ENCODE results near the gene OTOS. TPM values are rescaled to one million over a fixed set of nuclear protein-coding genes. Genes with fewer than 3 reads are reported as not detected.

OTOS gene
- total RNA-seq, 1 experiment from 2014 or later, result not detected

- Histone ChIP-seq H3K27ac (ENCODE audit: low read depth, low read length, poor library complexity, severe bottlenecking) (no peak overlapping the region), H3K4me1 (ENCODE audit: insufficient read depth, low read length, poor library complexity, severe bottlenecking) (no peaks in the 10 kb centered on the region), H3K36me3 (ENCODE audit: insufficient read depth, low read length, poor library complexity, severe bottlenecking) (no peaks in the 10 kb centered on the region), H3K4me3 (ENCODE audit: low read depth, low read length, poor library complexity, severe bottlenecking) (no peak overlapping the region), H3K27me3 (replicated peaks; ENCODE audit: insufficient read depth, low read depth, low read length, poor library complexity) (peaks cover 50% of the 10 kb centered on the region), H3K9me3 (ENCODE audit: low read depth, low read length, poor library complexity, severe bottlenecking) (no peaks in the 10 kb centered on the region)
- no TSS peak for BruUV-seq (replicated peaks)
- TF ChIP-seq EZH2 (IDR thresholded peaks at IDR 0.05; ENCODE audit: borderline replicate concordance, low read depth, low read length, poor library complexity, severe bottlenecking) (no peak), CTCF (conservative IDR thresholded peaks at IDR 0.05; ENCODE audit: low read depth, low read length) (no peak)
- POLR2A ChIA-PET (ENCODE audit: low non-redundant PET), result no interaction called here
- intact Hi-C loops (cut with micrococcal nuclease; ENCODE audit: unreplicated experiment), result no loop called here
- DNase-seq (ENCODE audit: low spot score), result no peak
- CTCF ChIA-PET, result no interaction called here
These were observed 34.0 kb upstream of the OTOS start for GRCh38 chr2:240174496-240174895.

GRCh38 chr2:240172071-240172895 is 31.8 kb upstream of the OTOS start:
- Histone ChIP-seq H3K9me3 (ENCODE audit: low read depth, low read length, poor library complexity, severe bottlenecking) (no peaks in the 10 kb centered on the region), H3K4me1 (ENCODE audit: insufficient read depth, low read length, poor library complexity, severe bottlenecking) (no peaks in the 10 kb centered on the region), H3K27ac (ENCODE audit: low read depth, low read length, poor library complexity, severe bottlenecking) (no peak overlapping the region), H3K36me3 (ENCODE audit: insufficient read depth, low read length, poor library complexity, severe bottlenecking) (no peaks in the 10 kb centered on the region), H3K27me3 (replicated peaks; ENCODE audit: insufficient read depth, low read depth, low read length, poor library complexity) (peaks cover 43% of the 10 kb centered on the region), H3K4me3 (ENCODE audit: low read depth, low read length, poor library complexity, severe bottlenecking) (no peak overlapping the region)
- no TSS peak for BruUV-seq (replicated peaks)
- DNase-seq (ENCODE audit: low spot score), result no peak
- CTCF ChIA-PET, result no interaction called here
- POLR2A ChIA-PET (ENCODE audit: low non-redundant PET), result no interaction called here
- TF ChIP-seq CTCF (conservative IDR thresholded peaks at IDR 0.05; ENCODE audit: low read depth, low read length) (no peak), EZH2 (IDR thresholded peaks at IDR 0.05; ENCODE audit: borderline replicate concordance, low read depth, low read length, poor library complexity, severe bottlenecking) (no peak)
- intact Hi-C loops (cut with micrococcal nuclease; ENCODE audit: unreplicated experiment), result no loop called here

GRCh38 chr2:240170883-240171282 is 30.4 kb upstream of the OTOS start:
- Histone ChIP-seq H3K4me3 (ENCODE audit: low read depth, low read length, poor library complexity, severe bottlenecking) (no peak overlapping the region), H3K27me3 (replicated peaks; ENCODE audit: insufficient read depth, low read depth, low read length, poor library complexity) (peaks cover 42% of the 10 kb centered on the region)
- intact Hi-C loops (cut with micrococcal nuclease; ENCODE audit: unreplicated experiment), result no loop called here

More at GRCh38 chr2:240170883-240171282, 30.4 kb upstream of the OTOS start:
- TF ChIP-seq CTCF (conservative IDR thresholded peaks at IDR 0.05; ENCODE audit: low read depth, low read length), result no peak
- no peak for TF ChIP-seq EZH2 (IDR thresholded peaks at IDR 0.05; ENCODE audit: borderline replicate concordance, low read depth, low read length, poor library complexity, severe bottlenecking)
- ChIA-PET CTCF (no interaction called here), POLR2A (ENCODE audit: low non-redundant PET) (no interaction called here)
- Histone ChIP-seq H3K27ac (ENCODE audit: low read depth, low read length, poor library complexity, severe bottlenecking) (no peak overlapping the region), H3K36me3 (ENCODE audit: insufficient read depth, low read length, poor library complexity, severe bottlenecking) (no peaks in the 10 kb centered on the region), H3K4me1 (ENCODE audit: insufficient read depth, low read length, poor library complexity, severe bottlenecking) (no peaks in the 10 kb centered on the region), H3K9me3 (ENCODE audit: low read depth, low read length, poor library complexity, severe bottlenecking) (no peaks in the 10 kb centered on the region)
- DNase-seq (ENCODE audit: low spot score), result no peak
- no TSS peak for BruUV-seq (replicated peaks)

Data from A673 (cell line).